Mesendoderm (in vitro differentiated cells): ENCODE measurements around the gene CTLA4.
A peak's percentile ranks its signal among the peaks of the same experiment; 100 is the strongest.

Experiments used
- DNase-seq: peaks from one replicate; pipeline ENCODE4 v3.0.0; 2013
- H2AK5ac ChIP-seq: 2 replicates; pipeline ENCODE4 v1.6.1; 2013; ENCODE audit warnings: low read length, inconsistent platforms
- H2BK120ac ChIP-seq: 2 replicates; pipeline ENCODE4 v1.6.1; 2013; ENCODE audit warnings: low read depth, mild to moderate bottlenecking, low read length, moderate library complexity, mixed read lengths
- H2BK15ac ChIP-seq: replicated peaks from 2 replicates; pipeline ENCODE4 v1.6.1; 2013; ENCODE audit warnings: low read depth, mild to moderate bottlenecking, moderate library complexity
- H2BK5ac ChIP-seq: 2 replicates; pipeline ENCODE4 v1.6.1; 2013; ENCODE audit warnings: low read length, inconsistent platforms
- H3K18ac ChIP-seq: 2 replicates; pipeline ENCODE4 v1.6.1; 2013; ENCODE audit warnings: mild to moderate bottlenecking, low read length, mixed read lengths
- H3K23ac ChIP-seq: one replicate; pipeline ENCODE4 v1.6.1; 2013; ENCODE audit warnings: low read length
- H3K27ac ChIP-seq: 2 replicates; pipeline ENCODE4 v1.5.1; 2013; ENCODE audit warnings: low read depth, mild to moderate bottlenecking, inconsistent platforms, low read length, moderate library complexity
- H3K27me3 ChIP-seq: 2 replicates; pipeline ENCODE4 v1.6.1; 2013; ENCODE audit warnings: low read length, control low read depth, mild to moderate bottlenecking, inconsistent platforms; ENCODE audit not compliant: insufficient read depth, poor library complexity
- H3K36me3 ChIP-seq: 2 replicates; pipeline ENCODE4 v1.6.1; 2013; ENCODE audit warnings: low read length, inconsistent platforms; ENCODE audit not compliant: control insufficient read depth, insufficient read depth
- H3K4ac ChIP-seq: one replicate; pipeline ENCODE4 v1.6.1; 2013; ENCODE audit warnings: low read depth, mild to moderate bottlenecking, low read length, moderate library complexity
- H3K4me1 ChIP-seq: 2 replicates; pipeline ENCODE4 v1.6.1; 2013; ENCODE audit warnings: low read depth, low read length, inconsistent platforms; ENCODE audit not compliant: control insufficient read depth
- H3K4me2 ChIP-seq: 2 replicates; pipeline ENCODE4 v1.6.1; 2013; ENCODE audit warnings: low read length
- H3K4me3 ChIP-seq: 2 replicates; pipeline ENCODE4 v1.5.1; 2013; ENCODE audit warnings: mild to moderate bottlenecking, low read length
- H3K56ac ChIP-seq: one replicate; pipeline ENCODE4 v1.6.1; 2013; ENCODE audit warnings: low read length
- H3K79me1 ChIP-seq: 2 replicates; pipeline ENCODE4 v1.6.1; 2013; ENCODE audit warnings: low read length, inconsistent platforms
- H3K79me2 ChIP-seq: 2 replicates; pipeline ENCODE4 v1.6.1; 2013; ENCODE audit warnings: mild to moderate bottlenecking, low read length; ENCODE audit not compliant: control insufficient read depth, insufficient read depth
- H3K9ac ChIP-seq: 2 replicates; pipeline ENCODE4 v1.6.1; 2013; ENCODE audit warnings: low read length, inconsistent platforms
- H4K5ac ChIP-seq: one replicate; pipeline ENCODE4 v1.6.1; 2013; ENCODE audit warnings: low read length
- H4K8ac ChIP-seq: one replicate; pipeline ENCODE4 v1.6.1; 2013; ENCODE audit warnings: low read depth, mild to moderate bottlenecking, control low read depth, low read length, moderate library complexity
- WGBS: extraction: QIAGEN DNeasy Blood & Tissue Kit; methylation state at CpG from one replicate; pipeline ENCODE4 v1.1.7; 2013; ENCODE audit warnings: low lambda C conversion rate, missing lambda C conversion rate; ENCODE audit not compliant: insufficient coverage; ENCODE audit errors: extremely low coverage; 5-methylcytosine and 5-hydroxymethylcytosine counted together

The CTLA4 gene

GRCh38 chr2:203835892-203836800 is 31.4 kb upstream of the CTLA4 start:
- Histone ChIP-seq H3K23ac (no peak overlapping the region), H2BK120ac (no peak overlapping the region), H4K8ac (no peak overlapping the region), H2BK5ac (no peak overlapping the region), H3K27ac (no peak overlapping the region), H2BK15ac (no peak overlapping the region), H3K4me1 (peaks cover 2% of the 10 kb centered on the region), H3K36me3 (no peaks in the 10 kb centered on the region), H4K5ac (no peak overlapping the region), H3K9ac (no peak overlapping the region), H3K18ac (no peak overlapping the region), H3K56ac (no peak overlapping the region), H3K4me2 (no peak overlapping the region), H3K4ac (no peak overlapping the region), H3K79me2 (no peaks in the 10 kb centered on the region), H2AK5ac (no peak overlapping the region), H3K4me3 (no peak overlapping the region), H3K27me3 (no peaks in the 10 kb centered on the region), H3K79me1 (no peaks in the 10 kb centered on the region)
- WGBS, result no CpG with 5 or more reads among the region's 19 CpGs
- no peak for DNase-seq

GRCh38 chr2:203840655-203841205 is 26.8 kb upstream of the CTLA4 start:
- no peak overlapping the region for H3K4me2 ChIP-seq
- H3K79me2 ChIP-seq, result no peaks in the 10 kb centered on the region
- H3K9ac ChIP-seq, result no peak overlapping the region
- H2BK15ac ChIP-seq, result no peak overlapping the region
- no peak overlapping the region for H2BK120ac ChIP-seq
- no peak overlapping the region for H2BK5ac ChIP-seq
- no peak overlapping the region for H3K4me3 ChIP-seq
- no peak overlapping the region for H2AK5ac ChIP-seq
- H3K36me3 ChIP-seq, result no peaks in the 10 kb centered on the region
- no peaks in the 10 kb centered on the region for H3K79me1 ChIP-seq
- H4K8ac ChIP-seq, result no peak overlapping the region
- no peaks in the 10 kb centered on the region for H3K27me3 ChIP-seq
- H3K56ac ChIP-seq, result no peak overlapping the region
- H3K18ac ChIP-seq, result no peak overlapping the region
- peak; percentile 7 for DNase-seq
- no peak overlapping the region for H3K4ac ChIP-seq
- H3K27ac ChIP-seq, result no peak overlapping the region
- WGBS, result no CpG with 5 or more reads among the region's 5 CpGs
- H3K4me1 ChIP-seq, result peaks cover 2% of the 10 kb centered on the region
- no peak overlapping the region for H4K5ac ChIP-seq
- H3K23ac ChIP-seq, result no peak overlapping the region

- Histone ChIP-seq H3K4me3 (no peak overlapping the region), H3K9ac (no peak overlapping the region), H3K56ac (no peak overlapping the region), H3K18ac (no peak overlapping the region), H3K4me2 (no peak overlapping the region), H3K27me3 (no peaks in the 10 kb centered on the region), H2BK15ac (no peak overlapping the region), H3K4ac (no peak overlapping the region), H3K79me2 (no peaks in the 10 kb centered on the region), H3K23ac (no peak overlapping the region), H3K4me1 (peaks cover 2% of the 10 kb centered on the region), H3K36me3 (no peaks in the 10 kb centered on the region), H4K8ac (no peak overlapping the region), H2BK120ac (no peak overlapping the region), H3K27ac (no peak overlapping the region), H2BK5ac (no peak overlapping the region), H4K5ac (no peak overlapping the region), H3K79me1 (no peaks in the 10 kb centered on the region), H2AK5ac (no peak overlapping the region)
- no peak for DNase-seq
- WGBS, result no CpG with 5 or more reads among the region's 5 CpGs
Observed at GRCh38 chr2:203841654-203842053, 25.9 kb upstream of the CTLA4 start.

GRCh38 chr2:203842373-203842772 is 25.2 kb upstream of the CTLA4 start:
- no peak overlapping the region for H3K23ac ChIP-seq
- no peak overlapping the region for H3K4me3 ChIP-seq
- H3K79me2 ChIP-seq, result no peaks in the 10 kb centered on the region
- no peaks in the 10 kb centered on the region for H3K36me3 ChIP-seq
- no peak for DNase-seq
- no peak overlapping the region for H2BK15ac ChIP-seq
- no peak overlapping the region for H4K5ac ChIP-seq
- no peak overlapping the region for H3K9ac ChIP-seq
- H3K4me1 ChIP-seq, result peaks cover 2% of the 10 kb centered on the region
- no peak overlapping the region for H4K8ac ChIP-seq
- H3K4ac ChIP-seq, result no peak overlapping the region
- no peak overlapping the region for H3K27ac ChIP-seq
- H3K56ac ChIP-seq, result no peak overlapping the region
- H3K27me3 ChIP-seq, result no peaks in the 10 kb centered on the region
- WGBS, result no CpG with 5 or more reads among the region's 5 CpGs
- H2BK120ac ChIP-seq, result no peak overlapping the region
- H2BK5ac ChIP-seq, result no peak overlapping the region
- H3K79me1 ChIP-seq, result no peaks in the 10 kb centered on the region
- no peak overlapping the region for H3K4me2 ChIP-seq
- H2AK5ac ChIP-seq, result no peak overlapping the region
- no peak overlapping the region for H3K18ac ChIP-seq

- H2BK15ac ChIP-seq, result no peak overlapping the region
- H2BK5ac ChIP-seq, result no peak overlapping the region
- no peak overlapping the region for H3K27ac ChIP-seq
- WGBS, result no CpG with 5 or more reads among the region's 8 CpGs
- H3K4me3 ChIP-seq, result no peak overlapping the region
- H4K5ac ChIP-seq, result no peak overlapping the region
- H3K79me1 ChIP-seq, result no peaks in the 10 kb centered on the region
- H3K4me2 ChIP-seq, result no peak overlapping the region
- no peak overlapping the region for H2AK5ac ChIP-seq
- DNase-seq, result no peak
- H3K4ac ChIP-seq, result no peak overlapping the region
- no peaks in the 10 kb centered on the region for H3K36me3 ChIP-seq
- no peak overlapping the region for H3K56ac ChIP-seq
- no peaks in the 10 kb centered on the region for H3K27me3 ChIP-seq
- H3K18ac ChIP-seq, result no peak overlapping the region
- no peak overlapping the region for H3K9ac ChIP-seq
- no peak overlapping the region for H3K23ac ChIP-seq
- no peaks in the 10 kb centered on the region for H3K79me2 ChIP-seq
- H2BK120ac ChIP-seq, result no peak overlapping the region
- H4K8ac ChIP-seq, result no peak overlapping the region
- no peaks in the 10 kb centered on the region for H3K4me1 ChIP-seq
Observed at GRCh38 chr2:203846490-203847105, 21.0 kb upstream of the CTLA4 start.
